Endothelial cell of umbilical vein (primary cell): ENCODE data around the gene FAM151B.

ENCODE experiments used
- EZH2 ChIP-seq: IDR thresholded peaks from 2 replicates; pipeline ENCODE4 v1.6.1; 2012; ENCODE audit warnings: borderline replicate concordance, low read depth, mild to moderate bottlenecking, moderate library complexity, low read length, inconsistent platforms; ENCODE audit not compliant: severe bottlenecking
- JUN ChIP-seq: IDR thresholded peaks from 2 replicates; pipeline ENCODE4 v1.6.1; 2011; ENCODE audit warnings: borderline replicate concordance, low read depth; ENCODE audit not compliant: insufficient read length, insufficient read depth
- POLR2A ChIP-seq: IDR thresholded peaks from 2 replicates; pipeline ENCODE4 v1.6.1; 2012; ENCODE audit warnings: low read depth, mild to moderate bottlenecking, control low read depth, low read length
- POLR2AphosphoS5 ChIP-seq: IDR thresholded peaks from 2 replicates; pipeline ENCODE4 v1.6.1; 2012; ENCODE audit warnings: low read depth, mild to moderate bottlenecking, control low read depth, low read length, moderate library complexity; ENCODE audit not compliant: insufficient read depth
- TF ChIP-seq, protein P1 (sequence below), 2 donors: IDR thresholded peaks; 1 replicate in 1 of 2; 2 replicates in 1 of 2; pipeline ENCODE4 v1.5.1; 2011; ENCODE audit warnings: low read length in 2 of 2, mild to moderate bottlenecking in 2 of 2, moderate library complexity in 2 of 2, control low read depth in 1 of 2, inconsistent platforms in 1 of 2, low read depth in 1 of 2; ENCODE audit not compliant: insufficient read depth in 1 of 2; ENCODE audit errors: extremely low read depth in 1 of 2
- TF ChIP-seq, protein P2 (sequence below): IDR thresholded peaks from 2 replicates; pipeline ENCODE4 v1.6.1; 2011; ENCODE audit not compliant: insufficient read depth, insufficient read length

DNA sequence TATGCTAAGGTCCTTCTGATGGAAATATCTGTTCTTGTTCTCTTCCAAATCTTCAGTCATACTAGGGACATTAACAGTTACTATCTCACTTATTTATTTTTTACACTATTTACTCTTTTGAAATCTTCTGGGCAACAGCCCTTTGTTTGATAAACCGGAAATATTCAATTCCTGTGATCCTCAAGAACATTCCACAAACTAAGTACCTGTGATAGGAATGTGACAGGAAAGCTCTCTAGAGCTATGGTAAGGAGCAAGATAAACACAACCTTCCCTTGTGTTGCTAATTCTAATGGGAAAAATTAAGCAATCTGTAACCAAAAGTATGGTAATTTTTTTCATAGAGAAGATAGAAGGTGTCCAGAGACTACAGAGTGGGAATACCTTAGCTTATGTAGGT is 104.2 kb downstream of the FAM151B start:
- no peak for TF ChIP-seq POLR2A
- no peak for TF ChIP-seq POLR2AphosphoS5
- TF ChIP-seq, protein P1, sequence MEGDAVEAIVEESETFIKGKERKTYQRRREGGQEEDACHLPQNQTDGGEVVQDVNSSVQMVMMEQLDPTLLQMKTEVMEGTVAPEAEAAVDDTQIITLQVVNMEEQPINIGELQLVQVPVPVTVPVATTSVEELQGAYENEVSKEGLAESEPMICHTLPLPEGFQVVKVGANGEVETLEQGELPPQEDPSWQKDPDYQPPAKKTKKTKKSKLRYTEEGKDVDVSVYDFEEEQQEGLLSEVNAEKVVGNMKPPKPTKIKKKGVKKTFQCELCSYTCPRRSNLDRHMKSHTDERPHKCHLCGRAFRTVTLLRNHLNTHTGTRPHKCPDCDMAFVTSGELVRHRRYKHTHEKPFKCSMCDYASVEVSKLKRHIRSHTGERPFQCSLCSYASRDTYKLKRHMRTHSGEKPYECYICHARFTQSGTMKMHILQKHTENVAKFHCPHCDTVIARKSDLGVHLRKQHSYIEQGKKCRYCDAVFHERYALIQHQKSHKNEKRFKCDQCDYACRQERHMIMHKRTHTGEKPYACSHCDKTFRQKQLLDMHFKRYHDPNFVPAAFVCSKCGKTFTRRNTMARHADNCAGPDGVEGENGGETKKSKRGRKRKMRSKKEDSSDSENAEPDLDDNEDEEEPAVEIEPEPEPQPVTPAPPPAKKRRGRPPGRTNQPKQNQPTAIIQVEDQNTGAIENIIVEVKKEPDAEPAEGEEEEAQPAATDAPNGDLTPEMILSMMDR (IDR thresholded peaks at IDR 0.05; ENCODE audit: extremely low read depth in 1 of 2, insufficient read depth in 1 of 2, low read depth in 1 of 2, low read length in 2 of 2): no peak
- TF ChIP-seq, protein P2, sequence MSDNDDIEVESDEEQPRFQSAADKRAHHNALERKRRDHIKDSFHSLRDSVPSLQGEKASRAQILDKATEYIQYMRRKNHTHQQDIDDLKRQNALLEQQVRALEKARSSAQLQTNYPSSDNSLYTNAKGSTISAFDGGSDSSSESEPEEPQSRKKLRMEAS: no peak
- no peak for TF ChIP-seq EZH2
- TF ChIP-seq JUN: no peak
